ENCODE data around the gene DIP2B.
"Not testable (repeated sequence)": the region's sequence is repeated elsewhere in the genome, so short reads cannot be mapped to it uniquely, and the experiment has no call there.

DIP2B gene

DNA sequence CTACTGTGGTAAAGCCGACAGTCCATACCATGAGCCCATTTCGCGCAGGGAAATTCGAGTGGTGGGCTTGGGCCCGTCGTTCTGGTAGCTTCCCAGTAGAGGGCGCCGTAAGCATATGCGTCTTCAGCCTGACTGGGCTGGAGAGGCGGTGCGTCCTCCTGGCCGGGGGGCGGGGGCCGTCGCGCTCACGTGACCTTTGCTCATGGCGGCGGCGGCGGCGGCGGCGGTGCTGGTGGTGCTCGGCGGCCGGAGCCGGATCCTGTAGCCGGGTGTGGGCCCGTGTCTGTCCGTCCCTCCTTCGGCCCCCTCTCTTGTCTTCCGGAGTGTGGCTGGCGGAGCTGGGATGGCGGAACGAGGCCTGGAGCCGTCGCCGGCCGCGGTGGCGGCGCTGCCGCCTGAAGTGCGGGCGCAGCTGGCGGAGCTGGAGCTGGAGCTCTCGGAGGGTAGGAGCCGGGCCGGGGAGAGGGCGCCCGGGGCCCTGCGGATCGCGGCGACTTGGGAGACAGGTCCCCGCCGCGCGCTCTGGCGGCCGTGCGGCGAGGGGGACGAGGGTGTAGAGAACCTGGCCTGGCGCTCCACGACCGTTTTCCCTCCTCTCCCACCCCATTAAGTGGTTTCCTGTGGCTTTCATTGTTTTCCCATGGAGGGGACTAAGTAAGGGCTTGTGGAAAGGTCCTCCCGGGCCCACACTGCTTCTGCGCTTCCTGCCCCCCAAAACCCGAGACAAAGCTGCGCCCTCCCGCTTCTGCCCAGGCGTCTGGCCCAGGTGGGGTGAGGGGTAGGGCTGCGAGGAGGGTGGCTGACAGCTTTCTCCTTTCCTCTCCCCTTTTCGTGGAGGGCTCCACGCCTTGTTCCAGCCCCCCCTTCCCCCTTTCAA lies at the start of gene DIP2B:
Gene DIP2B, plus strand, starts transcription at position 188 of the 877 bp plus-strand sequence. Its CDS starts 156 bp downstream, at position 344.
- DNase-seq (ENCODE audit: low spot score), result peak; percentile 67

GRCh38 chr12:50458606-50459005 lies 46.2 kb upstream of the DIP2B start:
- no peak for DNase-seq (ENCODE audit: low spot score)

DNA sequence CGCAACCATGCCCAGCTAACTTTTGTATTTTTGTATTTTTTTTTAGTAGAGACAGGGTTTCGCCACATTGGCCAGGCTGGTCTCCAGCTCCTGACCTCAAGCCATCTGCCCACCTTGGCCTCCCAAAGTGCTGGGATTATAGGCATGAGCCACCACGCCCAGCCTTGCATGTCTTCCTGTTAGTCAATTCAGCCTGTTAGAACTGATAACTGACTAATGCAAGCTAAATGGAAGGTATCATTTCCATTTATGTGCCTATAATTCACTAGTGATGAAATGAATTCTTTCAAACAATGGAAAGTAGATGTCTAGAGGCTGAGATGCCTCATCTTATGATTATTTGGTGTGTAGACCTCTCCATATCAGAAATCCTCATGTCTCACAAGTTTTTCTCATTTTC lies 37.3 kb upstream of the DIP2B start:
- DNase-seq (ENCODE audit: low spot score), result no peak

- no peak for DNase-seq (ENCODE audit: low spot score)
Observed at GRCh38 chr12:50477241-50477832, 27.4 kb upstream of the DIP2B start.

DNA sequence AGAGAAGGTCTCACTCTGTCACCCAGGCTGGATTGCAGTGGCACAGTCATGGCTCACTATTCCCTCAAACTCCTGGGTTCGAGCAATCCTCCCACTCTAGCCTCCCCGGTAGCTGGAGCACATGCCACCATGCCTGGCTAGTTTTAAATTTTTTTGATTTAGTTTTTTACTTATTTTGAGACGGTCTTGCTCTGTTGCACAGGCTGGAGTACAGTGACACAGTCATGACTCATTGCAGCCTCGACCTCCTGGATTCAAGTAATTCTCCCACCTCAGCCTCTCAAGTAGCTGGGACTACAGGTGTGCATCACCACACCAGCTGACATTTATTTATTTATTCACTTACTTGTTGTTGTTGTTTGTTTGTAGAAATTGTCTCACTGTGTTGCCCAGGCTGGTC lies 22.2 kb upstream of the DIP2B start:
- DNase-seq (ENCODE audit: low spot score), result no peak

DNA sequence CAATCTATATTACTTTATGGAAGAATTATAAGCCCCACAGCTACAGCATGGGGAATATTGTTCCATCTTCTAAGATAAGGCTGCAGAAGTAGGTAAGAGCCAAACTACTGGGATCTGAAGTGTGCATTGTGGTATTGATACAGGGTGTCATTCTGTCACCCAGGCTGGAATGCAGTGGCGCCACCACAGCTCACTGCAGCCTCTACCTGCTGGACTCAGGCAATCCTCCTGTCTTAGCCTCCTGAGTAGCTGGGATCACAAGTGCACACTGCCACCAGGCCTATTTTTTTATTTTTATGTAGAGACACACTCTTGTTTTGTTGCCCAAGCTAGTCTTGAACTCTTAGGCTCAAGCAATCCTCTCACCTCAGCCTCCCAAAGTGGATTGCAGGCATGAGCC lies 21.3 kb upstream of the DIP2B start:
- no peak for DNase-seq (ENCODE audit: low spot score)

DNA sequence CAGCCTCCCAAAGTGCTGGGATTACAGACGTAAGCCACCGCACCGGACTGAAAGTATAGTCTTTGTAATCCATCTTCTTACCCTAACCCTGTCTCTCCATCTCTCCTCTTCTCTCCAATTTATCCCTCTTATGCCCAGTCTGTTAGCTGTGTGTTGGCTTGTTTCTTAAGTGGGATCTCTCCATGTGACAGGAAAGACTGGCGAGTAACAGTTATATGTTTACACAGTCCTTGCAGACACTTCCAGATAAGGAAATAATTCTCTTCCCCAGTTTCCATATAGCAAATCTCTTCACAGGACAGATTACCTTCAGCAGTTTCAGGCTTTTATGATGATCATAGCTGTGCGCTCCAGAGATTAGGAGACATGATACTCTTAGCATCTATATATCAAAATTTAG lies 16.0 kb upstream of the DIP2B start:
- no peak for DNase-seq (ENCODE audit: low spot score)

DNA sequence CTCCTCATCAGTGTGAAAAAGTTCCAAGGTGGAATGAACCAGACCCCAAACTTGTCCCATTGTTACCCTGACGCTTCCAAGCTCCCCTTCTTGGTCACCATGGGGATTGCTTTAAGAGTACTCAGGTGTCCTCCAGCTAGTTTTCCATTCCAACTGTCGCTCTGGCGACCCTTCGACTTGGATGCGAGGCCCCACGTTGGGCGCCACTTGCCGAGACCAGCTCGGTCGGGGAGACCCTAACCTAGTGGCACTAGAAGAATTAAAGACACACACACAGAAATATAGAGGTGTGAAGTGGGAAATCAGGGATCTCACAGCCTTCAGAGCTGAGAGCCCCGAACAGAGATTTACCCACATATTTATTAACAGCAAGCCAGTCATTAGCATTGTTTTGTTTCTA lies 6.7 kb upstream of the DIP2B start:
- DNase-seq (ENCODE audit: low spot score), result not testable (repeated sequence)

- DNase-seq (ENCODE audit: low spot score), result peak; percentile 28
Observed at GRCh38 chr12:50505675-50506530, 1.1 kb downstream of the DIP2B start.

GRCh38 chr12:50506753-50507473 lies 2.1 kb downstream of the DIP2B start:
- no peak for DNase-seq (ENCODE audit: low spot score)

DNA sequence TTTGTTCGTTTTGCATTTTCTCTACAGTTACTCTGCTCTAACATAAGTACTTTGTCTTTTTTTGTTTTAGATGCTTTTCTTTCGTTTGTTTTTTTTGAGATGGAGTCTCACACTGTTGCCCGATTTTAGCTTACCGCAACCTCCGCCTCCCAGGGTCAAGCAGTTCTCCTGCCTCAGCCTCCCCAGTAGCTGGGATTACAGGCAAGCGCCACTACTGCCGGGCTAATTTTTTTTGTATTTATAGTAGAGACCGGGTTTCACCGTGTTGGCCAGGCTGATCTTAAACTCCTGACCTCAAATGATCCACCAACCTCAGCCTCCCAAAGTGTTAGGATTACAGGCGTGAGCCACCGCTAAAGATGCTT lies 2.7 kb downstream of the DIP2B start:
- DNase-seq (ENCODE audit: low spot score), result no peak

DNA sequence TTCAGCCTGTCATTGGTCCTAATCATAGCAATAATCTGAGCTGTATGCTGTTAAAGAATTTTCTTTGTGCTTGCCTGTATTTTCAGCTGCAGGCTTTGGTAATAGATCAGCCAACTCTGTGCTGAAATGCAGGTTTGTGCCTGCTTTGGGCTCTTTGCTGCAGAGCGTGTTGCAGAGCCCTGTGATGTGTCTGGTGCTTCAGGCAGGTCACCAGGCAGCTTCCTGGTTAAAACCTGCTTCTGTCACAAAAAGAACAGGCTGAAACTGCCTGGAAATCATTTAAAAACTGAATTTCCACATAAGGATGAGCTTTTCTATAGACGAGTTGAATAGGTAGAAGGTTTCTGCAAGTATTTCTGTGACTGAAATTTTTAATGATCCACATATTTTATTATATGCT lies 3.1 kb downstream of the DIP2B start:
- no peak for DNase-seq (ENCODE audit: low spot score)

DNA sequence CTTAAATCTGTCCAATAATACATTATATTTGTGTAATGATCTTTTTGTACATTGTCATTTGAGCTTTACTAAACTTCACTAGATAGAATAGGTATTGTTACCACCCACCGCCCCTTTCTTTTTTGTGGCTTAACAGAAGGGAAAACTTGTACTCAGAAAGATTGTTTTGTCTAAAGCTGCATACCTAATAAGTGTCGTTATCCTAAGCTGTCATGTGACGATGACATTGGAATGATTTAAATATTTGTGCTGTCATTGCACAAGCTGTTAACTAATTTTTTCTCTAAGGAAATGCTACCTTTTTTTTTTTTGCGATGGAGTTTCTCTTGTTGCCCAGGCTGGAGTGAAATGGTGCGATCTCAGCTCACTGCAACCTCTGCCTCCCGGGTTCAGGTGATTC lies 3.6 kb downstream of the DIP2B start:
- no peak for DNase-seq (ENCODE audit: low spot score)

- no peak for DNase-seq (ENCODE audit: low spot score)
Observed at GRCh38 chr12:50508970-50509663, 4.3 kb downstream of the DIP2B start.

DNA sequence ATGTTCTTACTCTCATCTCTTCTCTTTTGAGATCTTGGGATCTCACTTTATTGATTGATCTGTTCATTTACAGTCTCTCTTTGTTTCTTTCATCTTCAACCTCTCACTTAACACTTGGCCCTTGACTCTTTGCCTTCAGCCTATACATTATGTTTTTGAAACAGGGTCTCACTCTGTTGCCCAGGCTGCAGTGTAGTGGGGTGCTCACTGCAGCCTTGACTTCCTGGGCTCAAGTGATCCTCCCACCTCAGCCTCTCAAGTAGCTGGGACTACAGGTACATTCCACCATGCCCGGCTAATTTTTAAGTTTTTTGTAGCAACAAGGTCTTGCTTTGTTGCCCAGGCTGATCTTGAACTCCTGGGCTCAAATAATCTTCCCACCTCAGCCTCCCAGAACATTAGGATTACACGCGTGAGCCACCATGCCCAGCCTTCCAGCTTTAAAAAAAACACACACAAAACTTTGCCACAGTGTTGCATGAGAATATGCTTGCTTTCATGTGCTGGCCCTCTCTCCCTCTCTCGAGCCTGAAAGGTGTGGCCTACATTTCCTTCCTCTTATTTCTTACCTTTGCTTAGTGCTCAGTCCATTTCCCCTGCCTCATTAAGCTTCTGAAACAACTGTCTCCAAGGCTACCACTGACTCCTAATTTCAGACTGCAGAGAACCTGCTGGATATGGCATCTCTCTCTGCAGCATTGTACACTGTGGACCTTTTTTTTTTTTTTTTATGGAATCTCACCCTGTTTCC lies 9.9 kb downstream of the DIP2B start:
- no peak for DNase-seq (ENCODE audit: low spot score)

DNA sequence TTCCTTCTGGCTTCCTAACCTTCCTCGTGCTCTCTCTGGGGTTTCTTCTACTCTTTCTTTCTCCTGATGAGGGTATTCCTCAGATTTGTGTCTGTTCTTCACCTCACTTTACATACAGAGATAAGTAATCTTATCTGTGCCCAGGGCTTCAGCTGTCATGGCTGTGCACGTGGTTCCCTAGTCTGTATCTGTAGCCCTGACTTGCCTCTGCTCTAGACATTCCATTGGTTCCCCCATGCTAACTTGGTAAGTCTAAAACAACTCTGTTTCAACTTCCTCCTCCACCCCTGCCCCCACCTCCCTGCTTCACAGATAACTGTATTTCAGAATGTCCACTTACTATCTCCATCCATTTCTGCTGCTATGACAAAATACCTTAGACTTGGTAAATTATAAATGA lies 10.8 kb downstream of the DIP2B start:
- no peak for DNase-seq (ENCODE audit: low spot score)

DNA sequence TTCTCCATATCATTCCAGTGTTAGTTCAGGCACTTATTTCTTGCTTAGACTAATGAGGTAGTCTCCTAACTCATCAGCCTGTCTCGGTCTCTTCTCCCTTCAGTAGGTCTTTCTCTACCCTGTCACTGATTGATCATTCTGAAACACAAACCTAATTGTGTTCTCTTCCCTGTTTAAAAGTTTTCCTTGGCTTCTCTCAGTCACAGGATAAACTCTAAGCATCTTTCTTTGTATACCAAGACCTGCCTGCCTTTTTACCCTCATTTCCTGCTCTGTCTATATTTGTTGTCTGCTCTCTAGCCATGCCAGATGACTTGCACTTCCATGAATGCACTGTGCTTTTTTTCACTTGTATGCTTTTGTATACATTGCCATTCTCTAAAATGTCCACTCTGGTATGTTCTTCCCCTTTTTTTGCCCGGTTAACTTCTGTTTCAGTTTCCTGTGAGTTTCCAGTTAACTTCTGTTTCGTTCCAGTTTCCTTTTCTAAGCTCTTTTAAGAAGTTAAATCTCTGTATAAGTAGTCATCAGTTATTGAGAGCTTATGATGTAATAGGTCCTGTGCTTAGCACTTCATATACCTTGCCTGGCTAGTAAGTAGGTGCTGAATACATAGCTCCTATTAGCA lies 12.8 kb downstream of the DIP2B start:
- DNase-seq (ENCODE audit: low spot score), result no peak

DNA sequence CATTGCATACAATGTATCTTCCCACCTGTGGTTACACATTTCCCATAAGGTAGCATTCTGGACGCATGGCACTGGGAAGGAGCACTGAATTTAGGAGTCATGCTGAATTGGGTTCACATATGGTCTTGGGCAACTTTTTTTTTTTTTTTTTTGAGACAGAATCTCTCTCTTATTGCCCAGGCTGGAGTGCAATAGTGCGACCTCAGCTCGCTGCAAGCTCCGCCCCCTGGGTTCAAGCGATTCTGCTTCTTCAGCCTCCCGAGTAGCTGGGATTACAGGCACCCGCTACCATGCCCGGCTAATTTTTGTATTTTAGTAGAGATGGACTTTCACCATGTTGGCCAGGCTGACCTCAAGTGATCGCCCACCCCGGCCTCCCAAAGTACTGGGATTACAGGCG lies 13.3 kb downstream of the DIP2B start:
- DNase-seq (ENCODE audit: low spot score), result no peak

GRCh38 chr12:50519353-50519752 lies 14.6 kb downstream of the DIP2B start:
- DNase-seq (ENCODE audit: low spot score), result no peak
